Tibial artery (tissue), 4 donors: ENCODE measurements around the gene FBN3.

Source experiments
- DNase-seq, 2 donors: peaks; one replicate each; pipeline ENCODE4 v3.0.0-alpha.2; 2019
- H3K27ac ChIP-seq, 2 donors: fragments of 200-600 bp; sonication (generic) in 1 of 2; 1 replicate in 1 of 2; 2 replicates in 1 of 2; pipeline ENCODE4 v1.5.1; 2018 to 2019; ENCODE audit warnings: mild to moderate bottlenecking in 1 of 2
- H3K27me3 ChIP-seq, 2 donors: fragments of 200-600 bp; sonication (generic) in 1 of 2; one replicate each; pipeline versions ENCODE4 v1.5.1 to v1.6.0; 2016 to 2019
- H3K36me3 ChIP-seq, 3 donors: fragments of 200-600 bp; sonication (generic) in 2 of 3; one replicate each; pipeline ENCODE4 v1.5.1; 2016 to 2019; ENCODE audit warnings: mild to moderate bottlenecking in 2 of 3
- H3K4me1 ChIP-seq, 4 donors: fragments of 200-600 bp; sonication (generic) in 2 of 4; 1 replicate in 3 of 4; 2 replicates in 1 of 4; pipeline ENCODE4 v1.5.1; 2016 to 2019
- H3K4me3 ChIP-seq, 2 donors: fragments of 200-600 bp; sonication (generic) in 1 of 2; 1 replicate in 1 of 2; 2 replicates in 1 of 2; pipeline ENCODE4 v1.5.1; 2018 to 2019; ENCODE audit warnings: mild to moderate bottlenecking in 2 of 2
- H3K9me3 ChIP-seq, 3 donors: fragments of 200-600 bp; sonication (generic) in 1 of 3; one replicate each; pipeline ENCODE4 v1.5.1; 2016 to 2019
- intact Hi-C: fragments of 100-400 bp; cut with DNase I; formaldehyde crosslinking; loops from one replicate; pipeline ENCODE4 v1.15.0; 2023; ENCODE audit warnings: low total_unique reads
- TF ChIP-seq, protein P1 (sequence below), 2 experiments: fragments of 200-600 bp in 1 of 2; fragments of 450-650 bp in 1 of 2; IDR thresholded peaks; one replicate each; pipeline ENCODE4 v1.5.1; 2017 to 2019; ENCODE audit warnings: antibody characterized with exemption in 2 of 2, mild to moderate bottlenecking in 1 of 2, moderate library complexity in 1 of 2

Gene FBN3

DNA sequence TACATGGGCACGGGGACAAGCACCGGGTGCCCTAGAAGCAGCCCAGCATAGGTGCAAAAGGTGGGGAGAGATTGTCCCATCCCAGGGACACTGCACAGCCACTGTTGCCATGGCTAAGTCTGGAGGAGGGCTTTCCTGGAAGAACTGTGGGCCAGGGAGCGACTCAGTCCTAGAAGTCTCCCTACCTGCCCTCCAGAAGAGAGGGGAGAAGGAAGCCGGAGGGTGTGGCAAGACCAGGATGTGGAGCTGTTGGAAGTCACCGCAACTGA lies 2.3 kb upstream of the FBN3 start:
- peaks cover 0 to 37% (median 14%) of the 10 kb centered on the region in 4 donors for H3K4me1 ChIP-seq
- TF ChIP-seq, protein P1, sequence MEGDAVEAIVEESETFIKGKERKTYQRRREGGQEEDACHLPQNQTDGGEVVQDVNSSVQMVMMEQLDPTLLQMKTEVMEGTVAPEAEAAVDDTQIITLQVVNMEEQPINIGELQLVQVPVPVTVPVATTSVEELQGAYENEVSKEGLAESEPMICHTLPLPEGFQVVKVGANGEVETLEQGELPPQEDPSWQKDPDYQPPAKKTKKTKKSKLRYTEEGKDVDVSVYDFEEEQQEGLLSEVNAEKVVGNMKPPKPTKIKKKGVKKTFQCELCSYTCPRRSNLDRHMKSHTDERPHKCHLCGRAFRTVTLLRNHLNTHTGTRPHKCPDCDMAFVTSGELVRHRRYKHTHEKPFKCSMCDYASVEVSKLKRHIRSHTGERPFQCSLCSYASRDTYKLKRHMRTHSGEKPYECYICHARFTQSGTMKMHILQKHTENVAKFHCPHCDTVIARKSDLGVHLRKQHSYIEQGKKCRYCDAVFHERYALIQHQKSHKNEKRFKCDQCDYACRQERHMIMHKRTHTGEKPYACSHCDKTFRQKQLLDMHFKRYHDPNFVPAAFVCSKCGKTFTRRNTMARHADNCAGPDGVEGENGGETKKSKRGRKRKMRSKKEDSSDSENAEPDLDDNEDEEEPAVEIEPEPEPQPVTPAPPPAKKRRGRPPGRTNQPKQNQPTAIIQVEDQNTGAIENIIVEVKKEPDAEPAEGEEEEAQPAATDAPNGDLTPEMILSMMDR (IDR thresholded peaks at IDR 0.05) = no peak
- no peak overlapping the region for H3K27ac ChIP-seq
- H3K4me3 ChIP-seq = no peak overlapping the region
- no peak for DNase-seq
- peaks cover 3 to 64% of the 10 kb centered on the region in 2 donors for H3K27me3 ChIP-seq
- intact Hi-C loops = loop anchor here (10.0 kb wide), 1 partner anchor 103 kb away; no protein-coding TSS in a partner anchor
- H3K9me3 ChIP-seq = no peaks in the 10 kb centered on the region
- no peaks in the 10 kb centered on the region for H3K36me3 ChIP-seq

DNA sequence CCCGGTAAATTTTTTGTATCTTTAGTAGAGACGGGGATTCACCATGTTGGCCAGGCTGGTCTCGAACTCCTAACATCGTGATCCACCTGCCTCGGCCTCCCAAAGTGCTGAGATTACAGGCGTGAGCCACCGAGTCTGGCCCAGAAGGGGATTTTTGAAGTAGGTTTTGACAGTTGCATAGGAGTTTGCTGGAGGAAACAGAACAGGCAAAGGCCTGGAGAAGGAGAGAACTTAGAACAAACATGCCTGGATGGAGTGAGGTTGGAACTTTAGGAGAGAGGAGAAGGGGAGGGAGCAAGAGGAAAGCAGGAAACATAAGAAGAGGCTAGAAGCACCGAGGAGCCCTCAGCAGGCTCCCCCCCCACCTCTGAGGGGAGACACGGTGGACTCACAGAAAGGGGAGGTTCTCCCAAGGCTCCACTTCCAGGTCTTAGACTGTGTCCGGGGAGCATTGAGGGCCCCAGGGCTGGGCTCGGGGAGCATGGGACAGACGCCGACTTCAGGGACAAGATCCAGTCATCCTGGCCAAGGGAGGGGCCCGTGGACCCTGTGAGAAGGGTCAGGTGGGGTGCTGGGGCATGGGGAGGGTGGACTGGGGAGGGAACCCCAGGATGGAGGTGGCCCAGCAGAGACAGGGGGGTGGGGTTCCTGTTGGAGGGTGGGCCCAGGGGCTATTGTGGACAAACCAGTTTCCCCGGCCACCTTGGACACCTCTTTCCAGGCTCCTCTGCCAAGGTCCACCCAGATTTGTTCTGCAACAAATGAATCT lies 1.8 kb upstream of the FBN3 start:
- H3K27me3 ChIP-seq = peaks cover 3 to 69% of the 10 kb centered on the region in 2 donors
- TF ChIP-seq, protein P1 (IDR thresholded peaks at IDR 0.05) = no peak

DNA sequence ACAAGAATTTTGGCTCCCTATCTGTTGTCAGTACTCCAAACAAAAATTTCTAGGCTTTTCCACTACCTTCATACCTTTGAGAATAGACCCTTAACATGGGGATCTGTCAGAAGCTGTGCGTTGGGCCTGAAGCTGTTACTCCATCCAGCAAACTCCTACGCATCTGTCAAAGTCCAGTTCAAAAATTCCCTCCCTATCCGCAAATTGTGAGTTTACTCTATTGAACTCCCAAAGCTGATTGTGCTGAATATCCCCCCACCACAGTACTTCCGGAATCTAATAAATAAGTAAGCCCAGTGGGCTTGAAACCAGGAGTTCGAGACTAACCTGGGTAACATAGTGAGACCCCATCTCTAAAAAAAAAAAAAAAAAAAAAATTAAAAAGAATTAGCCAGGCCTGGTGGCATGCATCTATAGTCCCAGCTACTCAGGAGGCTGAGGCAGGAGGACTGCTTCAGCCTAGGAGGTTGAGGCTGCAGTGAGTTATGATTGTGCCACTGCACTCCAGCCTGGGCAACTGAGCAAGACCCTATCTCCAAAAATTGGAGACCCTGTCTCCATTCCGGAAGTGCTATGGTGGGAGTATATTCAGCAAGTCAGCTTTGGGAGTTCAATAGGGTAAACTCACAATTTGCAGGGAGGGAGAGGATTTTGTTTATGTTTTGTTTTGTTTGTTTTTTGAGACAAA lies 930 bp upstream of the FBN3 start:
- no peak overlapping the region for H3K4me3 ChIP-seq
- peaks cover 3 to 74% of the 10 kb centered on the region in 2 donors for H3K27me3 ChIP-seq
- TF ChIP-seq, protein P1 (IDR thresholded peaks at IDR 0.05) = no peak
- peaks cover 0 to 37% (median 14%) of the 10 kb centered on the region in 4 donors for H3K4me1 ChIP-seq
- DNase-seq = no peak
- no peak overlapping the region for H3K27ac ChIP-seq
- intact Hi-C loops = loop anchor here (10.0 kb wide), 1 partner anchor 104 kb away; no protein-coding TSS in a partner anchor
- no peaks in the 10 kb centered on the region for H3K36me3 ChIP-seq
- H3K9me3 ChIP-seq = no peaks in the 10 kb centered on the region

More for the DNA sequence above, 1.8 kb upstream of the FBN3 start:
- Histone ChIP-seq H3K4me1 (peaks cover 0 to 37% (median 14%) of the 10 kb centered on the region in 4 donors), H3K36me3 (no peaks in the 10 kb centered on the region), H3K9me3 (no peaks in the 10 kb centered on the region), H3K27ac (no peak overlapping the region), H3K4me3 (no peak overlapping the region)
- intact Hi-C loops = loop anchor here (10.0 kb wide), 1 partner anchor 104 kb away; no protein-coding TSS in a partner anchor
- no peak for DNase-seq

DNA sequence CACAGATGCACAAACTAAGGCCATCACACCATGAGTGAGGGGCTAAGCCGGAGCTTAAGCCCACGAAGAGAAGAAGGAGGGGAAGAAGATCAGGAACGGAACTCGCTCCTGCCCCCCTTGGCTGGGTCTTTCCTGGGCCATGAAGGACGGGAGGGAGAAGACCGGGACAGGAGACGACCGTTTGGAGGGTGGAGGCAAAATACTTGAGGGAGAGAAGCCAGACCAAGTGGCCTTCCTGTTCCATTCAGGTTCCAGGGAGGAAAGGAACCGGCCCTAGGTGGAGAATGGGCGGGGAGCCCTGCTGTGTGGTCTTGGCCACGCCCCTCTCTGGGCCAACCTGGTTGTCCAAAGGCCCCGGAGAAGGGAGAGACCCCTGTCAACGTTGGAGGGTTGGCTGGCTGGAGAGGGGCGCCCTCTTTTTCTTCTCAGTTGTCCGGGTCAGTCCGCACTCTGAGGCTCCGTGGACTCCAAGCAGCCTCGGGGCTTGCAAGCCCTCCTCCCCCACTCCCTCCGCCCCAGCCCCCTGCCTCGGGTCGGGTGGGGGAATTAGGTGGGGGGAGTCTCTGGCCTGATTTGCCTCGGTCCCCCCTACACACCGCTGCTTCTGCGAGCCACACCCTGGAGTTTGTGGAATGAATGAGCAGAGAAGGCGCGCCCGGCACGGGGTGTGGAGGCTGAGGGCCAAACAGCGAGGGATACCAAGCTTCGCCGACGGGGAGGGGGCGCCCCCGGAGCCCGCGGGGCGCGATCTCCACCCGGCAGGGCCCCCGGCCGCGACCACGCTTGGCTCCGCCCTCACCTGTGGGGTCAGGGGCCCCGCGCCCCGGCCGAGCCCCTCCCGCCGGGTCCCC lies 757 bp downstream of the FBN3 start:
- Histone ChIP-seq H3K4me3 (no peak overlapping the region), H3K36me3 (no peaks in the 10 kb centered on the region), H3K4me1 (peaks cover 0 to 28% (median 9%) of the 10 kb centered on the region in 4 donors), H3K9me3 (no peaks in the 10 kb centered on the region), H3K27ac (no peak overlapping the region), H3K27me3 (peaks cover 3 to 78% of the 10 kb centered on the region in 2 donors)
- DNase-seq = no peak
- TF ChIP-seq, protein P1 (IDR thresholded peaks at IDR 0.05) = no peak
- intact Hi-C loops = no loop called here

DNA sequence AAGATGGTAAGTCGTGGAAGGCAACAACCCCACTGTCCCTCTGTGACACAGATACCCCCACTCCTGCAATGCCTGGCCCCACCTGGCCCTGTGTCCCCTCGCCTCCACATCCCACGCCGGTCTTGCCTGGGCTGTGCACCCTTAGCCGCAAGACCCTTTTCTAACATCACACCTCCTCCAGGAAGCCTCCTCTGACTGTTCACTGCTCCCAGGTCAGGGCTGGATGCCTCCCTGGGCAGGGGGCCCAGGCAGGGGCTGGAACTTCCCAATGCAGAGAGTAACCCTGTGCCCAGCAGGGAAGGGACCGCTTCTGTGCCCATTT lies 1.3 kb downstream of the FBN3 start:
- H3K27ac ChIP-seq = no peak overlapping the region
- no peak overlapping the region for H3K4me3 ChIP-seq
- TF ChIP-seq, protein P1 (IDR thresholded peaks at IDR 0.05) = no peak
- H3K27me3 ChIP-seq = peaks cover 3 to 78% of the 10 kb centered on the region in 2 donors
- H3K36me3 ChIP-seq = no peaks in the 10 kb centered on the region
- no peaks in the 10 kb centered on the region for H3K9me3 ChIP-seq
- peaks cover 0 to 30% (median 9%) of the 10 kb centered on the region in 4 donors for H3K4me1 ChIP-seq
- no peak for DNase-seq
- intact Hi-C loops = no loop called here
